Progenitor cell of endocrine pancreas (in vitro differentiated cells): Measurements from ENCODE around the gene ZNF547. TPM values are rescaled to one million over a fixed set of nuclear protein-coding genes. Genes with fewer than 3 reads are reported as not detected.
"Not testable (repeated sequence)": the region's sequence is repeated elsewhere in the genome, so short reads cannot be mapped to it uniquely, and the experiment has no call there.

Source experiments
- DNase-seq: peaks from one replicate; pipeline ENCODE4 v3.0.0; 2021; ENCODE audit warnings: low spot score; ENCODE audit not compliant: unreplicated experiment
- H3K27ac Mint-ChIP-seq: 2 replicates; pipeline ENCODE4 v1.8.0; 2021; ENCODE audit warnings: mild to moderate bottlenecking, moderate library complexity, mixed read lengths
- H3K27me3 Mint-ChIP-seq: 2 replicates; pipeline ENCODE4 v1.8.0; 2021; ENCODE audit warnings: mixed read lengths
- H3K36me3 Mint-ChIP-seq: 2 replicates; pipeline ENCODE4 v1.8.0; 2022; ENCODE audit warnings: mixed read lengths; ENCODE audit not compliant: insufficient read depth
- H3K4me1 Mint-ChIP-seq: 2 replicates; pipeline ENCODE4 v1.8.0; 2021; ENCODE audit warnings: low read depth, mixed read lengths
- H3K4me3 Mint-ChIP-seq: 2 replicates; pipeline ENCODE4 v1.8.0; 2021; ENCODE audit warnings: low read depth, mild to moderate bottlenecking, moderate library complexity, mixed read lengths
- H3K9me3 Mint-ChIP-seq: 2 replicates; pipeline ENCODE4 v1.8.0; 2021; ENCODE audit warnings: low read depth, mixed read lengths
- total RNA-seq: library from RNA; stranded (reverse); gene quantifications from 2 replicates; pipeline ENCODE4 v1.2.1, GENCODE V29; 2021
- TF ChIP-seq, protein P1 (sequence below): fragments of 200-600 bp; sonication (generic); IDR thresholded peaks from one replicate; pipeline ENCODE4 v1.5.0; 2021; ENCODE audit warnings: antibody characterized with exemption, mild to moderate bottlenecking; ENCODE audit not compliant: unreplicated experiment

ZNF547 gene
- total RNA-seq, 1 donor from 2014 or later: 5.7 TPM

- Mint-ChIP-seq H3K27ac (no peak overlapping the region), H3K4me3 (no peak overlapping the region), H3K36me3 (peaks cover 17% of the 10 kb centered on the region), H3K4me1 (peaks cover 11% of the 10 kb centered on the region), H3K9me3 (peaks cover 3% of the 10 kb centered on the region), H3K27me3 (no peaks in the 10 kb centered on the region)
- no peak for DNase-seq
- TF ChIP-seq, protein P1, sequence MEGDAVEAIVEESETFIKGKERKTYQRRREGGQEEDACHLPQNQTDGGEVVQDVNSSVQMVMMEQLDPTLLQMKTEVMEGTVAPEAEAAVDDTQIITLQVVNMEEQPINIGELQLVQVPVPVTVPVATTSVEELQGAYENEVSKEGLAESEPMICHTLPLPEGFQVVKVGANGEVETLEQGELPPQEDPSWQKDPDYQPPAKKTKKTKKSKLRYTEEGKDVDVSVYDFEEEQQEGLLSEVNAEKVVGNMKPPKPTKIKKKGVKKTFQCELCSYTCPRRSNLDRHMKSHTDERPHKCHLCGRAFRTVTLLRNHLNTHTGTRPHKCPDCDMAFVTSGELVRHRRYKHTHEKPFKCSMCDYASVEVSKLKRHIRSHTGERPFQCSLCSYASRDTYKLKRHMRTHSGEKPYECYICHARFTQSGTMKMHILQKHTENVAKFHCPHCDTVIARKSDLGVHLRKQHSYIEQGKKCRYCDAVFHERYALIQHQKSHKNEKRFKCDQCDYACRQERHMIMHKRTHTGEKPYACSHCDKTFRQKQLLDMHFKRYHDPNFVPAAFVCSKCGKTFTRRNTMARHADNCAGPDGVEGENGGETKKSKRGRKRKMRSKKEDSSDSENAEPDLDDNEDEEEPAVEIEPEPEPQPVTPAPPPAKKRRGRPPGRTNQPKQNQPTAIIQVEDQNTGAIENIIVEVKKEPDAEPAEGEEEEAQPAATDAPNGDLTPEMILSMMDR: no peak
These were observed 3.4 kb downstream of the ZNF547 start for GRCh38 chr19:57366776-57367175.

DNA sequence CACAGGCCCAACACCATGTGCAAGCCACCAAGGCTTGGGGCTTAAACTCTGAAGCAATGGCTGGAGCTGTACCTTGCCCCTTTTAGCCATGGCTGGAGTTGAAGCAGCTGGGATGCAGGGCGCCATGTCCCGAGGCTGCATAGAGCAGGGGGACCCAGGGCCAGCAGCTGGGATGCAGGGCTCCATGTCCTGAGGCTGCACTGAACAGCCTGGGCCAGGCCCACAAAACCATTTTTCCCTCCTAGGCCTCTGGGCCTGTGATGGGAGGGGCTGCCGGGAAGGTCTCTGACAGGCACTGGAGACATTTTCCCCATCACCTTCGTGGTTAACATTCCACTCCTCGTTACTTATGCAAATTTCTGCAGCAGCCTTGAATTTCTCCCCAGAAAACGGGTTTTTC is 10.8 kb downstream of the ZNF547 start:
- Mint-ChIP-seq H3K4me1 (no peaks in the 10 kb centered on the region), H3K27me3 (no peaks in the 10 kb centered on the region), H3K4me3 (no peak overlapping the region), H3K9me3 (peaks cover 52% of the 10 kb centered on the region), H3K36me3 (peaks cover 80% of the 10 kb centered on the region), H3K27ac (no peak overlapping the region)
- TF ChIP-seq, protein P1: no peak
- DNase-seq: no peak

GRCh38 chr19:57374647-57375046 is 11.3 kb downstream of the ZNF547 start:
- not testable (repeated sequence) for DNase-seq, H3K27me3 Mint-ChIP-seq, H3K4me3 Mint-ChIP-seq, H3K27ac Mint-ChIP-seq, H3K4me1 Mint-ChIP-seq
- Mint-ChIP-seq H3K9me3 (peaks cover 57% of the 10 kb centered on the region), H3K36me3 (peaks cover 85% of the 10 kb centered on the region)

DNA sequence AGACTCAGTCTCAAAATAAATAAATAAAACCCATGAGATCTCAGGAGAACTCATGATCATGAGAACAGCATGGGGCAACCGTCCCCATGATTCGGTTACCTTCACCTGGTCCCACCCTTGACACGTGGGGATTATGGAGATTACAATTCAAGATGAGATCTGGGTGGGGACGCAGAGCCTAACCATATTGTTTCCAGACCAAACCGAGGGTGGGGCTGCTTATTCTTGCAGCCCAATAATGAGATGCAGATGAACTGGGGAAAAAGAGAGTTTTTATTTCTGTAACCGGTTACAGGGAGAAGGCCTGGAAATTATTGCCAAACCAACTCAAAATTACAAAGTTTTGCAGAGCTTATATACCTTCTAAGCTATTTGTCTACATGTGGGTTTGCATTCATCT is 12.8 kb downstream of the ZNF547 start:
- H3K27ac Mint-ChIP-seq: no peak overlapping the region
- peaks cover 81% of the 10 kb centered on the region for H3K36me3 Mint-ChIP-seq
- DNase-seq: no peak
- peaks cover 64% of the 10 kb centered on the region for H3K9me3 Mint-ChIP-seq
- H3K27me3 Mint-ChIP-seq: no peaks in the 10 kb centered on the region
- no peaks in the 10 kb centered on the region for H3K4me1 Mint-ChIP-seq
- H3K4me3 Mint-ChIP-seq: no peak overlapping the region
- TF ChIP-seq, protein P1: no peak

- H3K27ac Mint-ChIP-seq: no peak overlapping the region
- H3K4me3 Mint-ChIP-seq: no peak overlapping the region
- peaks cover 58% of the 10 kb centered on the region for H3K9me3 Mint-ChIP-seq
- H3K27me3 Mint-ChIP-seq: no peaks in the 10 kb centered on the region
- no peak for DNase-seq
- no peaks in the 10 kb centered on the region for H3K4me1 Mint-ChIP-seq
- H3K36me3 Mint-ChIP-seq: peaks cover 69% of the 10 kb centered on the region
- TF ChIP-seq, protein P1: no peak
These were observed 14.3 kb downstream of the ZNF547 start for GRCh38 chr19:57377498-57378146.

DNA sequence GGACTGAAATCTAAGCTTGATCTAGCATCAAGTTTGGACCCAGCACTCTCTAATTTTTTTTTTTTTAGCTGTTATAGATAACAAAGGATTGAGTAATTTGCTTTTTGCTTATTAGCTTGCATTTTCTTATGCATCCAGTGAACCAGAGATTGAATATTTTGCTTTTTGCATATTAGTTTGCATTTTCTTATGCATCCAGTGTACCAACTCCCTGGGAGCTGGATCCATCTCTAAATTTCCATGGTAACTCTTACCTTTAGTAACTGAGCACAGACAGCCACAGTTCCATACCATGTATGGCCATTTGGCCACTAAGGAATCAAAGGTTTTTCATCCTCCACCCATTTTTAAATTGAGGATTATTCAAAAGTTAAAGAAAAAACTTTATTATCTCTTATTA is 17.6 kb downstream of the ZNF547 start:
- Mint-ChIP-seq H3K36me3 (peaks cover 37% of the 10 kb centered on the region), H3K27me3 (peaks cover 5% of the 10 kb centered on the region), H3K4me1 (no peaks in the 10 kb centered on the region), H3K4me3 (no peak overlapping the region), H3K27ac (no peak overlapping the region), H3K9me3 (peaks cover 38% of the 10 kb centered on the region)
- TF ChIP-seq, protein P1: no peak
- DNase-seq: no peak
